ENCODE measurements around the gene MTHFD1L.

DNA sequence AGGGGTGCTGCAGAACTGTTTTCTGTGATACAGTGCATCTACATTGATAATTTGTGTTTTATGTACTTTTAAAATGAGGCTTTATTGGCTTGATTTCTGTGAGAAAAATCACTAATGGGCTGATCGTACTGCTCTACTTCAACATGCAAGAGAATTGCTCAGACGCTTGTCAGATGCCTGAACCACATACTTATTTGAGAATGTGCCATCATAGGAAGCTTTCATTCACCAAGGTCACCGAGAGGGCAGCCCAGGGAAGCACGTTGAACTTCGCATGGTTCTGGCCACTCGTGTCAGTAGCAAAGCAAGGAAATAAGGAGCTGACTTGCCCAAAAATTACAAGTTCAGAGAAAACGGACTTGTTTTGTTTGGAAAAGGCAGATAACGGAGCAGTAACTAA lies 205.8 kb downstream of the MTHFD1L start:
- TF ChIP-seq, protein P1, sequence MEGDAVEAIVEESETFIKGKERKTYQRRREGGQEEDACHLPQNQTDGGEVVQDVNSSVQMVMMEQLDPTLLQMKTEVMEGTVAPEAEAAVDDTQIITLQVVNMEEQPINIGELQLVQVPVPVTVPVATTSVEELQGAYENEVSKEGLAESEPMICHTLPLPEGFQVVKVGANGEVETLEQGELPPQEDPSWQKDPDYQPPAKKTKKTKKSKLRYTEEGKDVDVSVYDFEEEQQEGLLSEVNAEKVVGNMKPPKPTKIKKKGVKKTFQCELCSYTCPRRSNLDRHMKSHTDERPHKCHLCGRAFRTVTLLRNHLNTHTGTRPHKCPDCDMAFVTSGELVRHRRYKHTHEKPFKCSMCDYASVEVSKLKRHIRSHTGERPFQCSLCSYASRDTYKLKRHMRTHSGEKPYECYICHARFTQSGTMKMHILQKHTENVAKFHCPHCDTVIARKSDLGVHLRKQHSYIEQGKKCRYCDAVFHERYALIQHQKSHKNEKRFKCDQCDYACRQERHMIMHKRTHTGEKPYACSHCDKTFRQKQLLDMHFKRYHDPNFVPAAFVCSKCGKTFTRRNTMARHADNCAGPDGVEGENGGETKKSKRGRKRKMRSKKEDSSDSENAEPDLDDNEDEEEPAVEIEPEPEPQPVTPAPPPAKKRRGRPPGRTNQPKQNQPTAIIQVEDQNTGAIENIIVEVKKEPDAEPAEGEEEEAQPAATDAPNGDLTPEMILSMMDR (IDR thresholded peaks at IDR 0.05; ENCODE audit: borderline replicate concordance, extremely low read depth, low read length, poor library complexity, severe bottlenecking): no peak
- no peak for TF ChIP-seq EZH2 (IDR thresholded peaks at IDR 0.05; ENCODE audit: borderline replicate concordance, low read depth, low read length, severe bottlenecking)

All from DND-41 (cell line).